Stimulated activated CD4-positive, alpha-beta T cell treated with anti-CD3 and anti-CD28 coated beads, Interleukin-15, amount 100 ng/mL, for 1 hour (primary cell): Measurements from ENCODE around the gene KCP.
A peak's percentile ranks its signal among the peaks of the same experiment; 100 is the strongest.

Source experiments
- DNase-seq, 2 donors: peaks; one replicate each; pipeline ENCODE4 v3.0.0-alpha.2; 2020; ENCODE audit warnings: low read depth in 1 of 2, low spot score in 1 of 2

The KCP gene

GRCh38 chr7:128842674-128843641 is 67.6 kb downstream of the KCP start:
- DNase-seq, result no peak

GRCh38 chr7:128841921-128842673 is 68.4 kb downstream of the KCP start:
- peak in 1 of 2 donors; percentile 30 for DNase-seq

- DNase-seq, result no peak
These were observed 69.3 kb downstream of the KCP start for GRCh38 chr7:128841171-128841690.

GRCh38 chr7:128840326-128841170 is 70.0 kb downstream of the KCP start:
- no peak for DNase-seq

- no peak for DNase-seq
These were observed 70.7 kb downstream of the KCP start for GRCh38 chr7:128839751-128840177.

GRCh38 chr7:128838981-128839731 is 71.4 kb downstream of the KCP start:
- no peak for DNase-seq

- no peak for DNase-seq
These were observed 72.3 kb downstream of the KCP start for GRCh38 chr7:128838109-128838779.

- DNase-seq, result no peak
These were observed 73.0 kb downstream of the KCP start for GRCh38 chr7:128837521-128837921.

GRCh38 chr7:128836729-128837348 is 73.7 kb downstream of the KCP start:
- DNase-seq, result no peak

GRCh38 chr7:128835790-128836641 is 74.5 kb downstream of the KCP start:
- no peak for DNase-seq

- DNase-seq, result no peak
These were observed 75.2 kb downstream of the KCP start for GRCh38 chr7:128835231-128835751.

- no peak for DNase-seq
These were observed 76.6 kb downstream of the KCP start for GRCh38 chr7:128833946-128834325.

- DNase-seq, result no peak
These were observed 77.2 kb downstream of the KCP start for GRCh38 chr7:128833148-128833945.

- DNase-seq, result no peak
These were observed 77.7 kb downstream of the KCP start for GRCh38 chr7:128832880-128833147.

GRCh38 chr7:128831994-128832879 is 78.3 kb downstream of the KCP start:
- DNase-seq, result no peak

GRCh38 chr7:128831178-128831993 is 79.1 kb downstream of the KCP start:
- no peak for DNase-seq
